Loucy (cell line): ENCODE results near the gene KAT7.

Experiments used
- CTCF ChIP-seq: fragments of 200-600 bp; sonication (generic); conservative IDR thresholded peaks from 2 replicates; pipeline ENCODE4 v1.5.1; 2014; ENCODE audit warnings: mild to moderate bottlenecking, antibody characterized with exemption, low read length
- EZH2phosphoT487 ChIP-seq: fragments of 200-600 bp; IDR thresholded peaks from 2 replicates; pipeline ENCODE4 v1.6.1; 2018; ENCODE audit warnings: antibody characterized with exemption, mild to moderate bottlenecking, moderate library complexity, borderline replicate concordance

- no peak for TF ChIP-seq EZH2phosphoT487
- TF ChIP-seq CTCF, result no peak
Observed at GRCh38 chr17:49881054-49881402, 92.5 kb downstream of the KAT7 start.
